CD14-positive monocyte (primary cell): ENCODE measurements around the gene SLC6A20. TPM values are rescaled to one million over a fixed set of nuclear protein-coding genes. Genes with fewer than 3 reads are reported as not detected.

Experiments
- DNase-seq, 3 donors: peaks; one replicate each; pipeline ENCODE4 v3.0.0-alpha.2; 2011 to 2022
- H2AFZ ChIP-seq: 2 replicates; pipeline ENCODE4 v1.6.0; 2012; ENCODE audit warnings: mild to moderate bottlenecking, low read depth, low read length, inconsistent platforms; ENCODE audit not compliant: insufficient read depth, poor library complexity, severe bottlenecking
- H3K27ac ChIP-seq, 2 donors: 1 replicate in 1 of 2; 2 replicates in 1 of 2; pipeline ENCODE4 v1.5.1; 2012 to 2013; ENCODE audit warnings: low read length in 2 of 2, control low read depth in 1 of 2, inconsistent platforms in 1 of 2, low read depth in 1 of 2, mild to moderate bottlenecking in 1 of 2
- H3K27me3 ChIP-seq, 2 donors: one replicate each; pipeline versions ENCODE4 v1.6.0 to v1.6.1; 2011 to 2013; ENCODE audit warnings: low read length in 2 of 2; ENCODE audit not compliant: control insufficient read depth in 2 of 2, insufficient read depth in 2 of 2
- H3K36me3 ChIP-seq, 2 donors: replicated peaks in 1 of 2; 1 replicate in 1 of 2; 2 replicates in 1 of 2; pipeline versions ENCODE4 v1.5.1 to v1.6.1; 2012 to 2013; ENCODE audit warnings: low read length in 2 of 2, control low read depth in 1 of 2, inconsistent platforms in 1 of 2, mild to moderate bottlenecking in 1 of 2; ENCODE audit not compliant: insufficient read depth in 2 of 2, control insufficient read depth in 1 of 2
- H3K4me1 ChIP-seq, 2 donors: 1 replicate in 1 of 2; 2 replicates in 1 of 2; pipeline versions ENCODE4 v1.5.1 to v1.6.1; 2012 to 2013; ENCODE audit warnings: low read length in 2 of 2, control low read depth in 1 of 2, inconsistent platforms in 1 of 2, mild to moderate bottlenecking in 1 of 2, moderate library complexity in 1 of 2; ENCODE audit not compliant: insufficient read depth in 2 of 2, control insufficient read depth in 1 of 2
- H3K4me2 ChIP-seq: replicated peaks from 2 replicates; pipeline ENCODE3; 2012; ENCODE audit warnings: low read length, moderate library complexity, mild to moderate bottlenecking; ENCODE audit not compliant: poor library complexity, severe bottlenecking; ENCODE audit errors: extremely low read depth
- H3K4me3 ChIP-seq, 3 experiments: fragments of 200-600 bp in 1 of 3; sonication (generic) in 1 of 3; replicated peaks in 1 of 3; 1 replicate in 2 of 3; 2 replicates in 1 of 3; pipeline ENCODE4 v1.5.1; 2011 to 2013; ENCODE audit warnings: low read length in 3 of 3, mild to moderate bottlenecking in 3 of 3, control low read depth in 2 of 3, low read depth in 2 of 3, inconsistent platforms in 1 of 3, moderate library complexity in 1 of 3
- H3K79me2 ChIP-seq: 2 replicates; pipeline ENCODE4 v1.6.0; 2012; ENCODE audit warnings: mild to moderate bottlenecking, control low read depth, inconsistent platforms, low read length, moderate library complexity; ENCODE audit not compliant: insufficient read depth
- H3K9ac ChIP-seq: 2 replicates; pipeline ENCODE4 v1.6.0; 2017; ENCODE audit warnings: low read length, mild to moderate bottlenecking; ENCODE audit not compliant: insufficient read depth, poor library complexity, severe bottlenecking
- H3K9me3 ChIP-seq, 2 donors: replicated peaks in 1 of 2; 1 replicate in 1 of 2; 2 replicates in 1 of 2; pipeline versions ENCODE4 v1.5.1 to v1.6.1; 2012 to 2013; ENCODE audit warnings: low read length in 2 of 2, control low read depth in 1 of 2; ENCODE audit not compliant: control insufficient read depth in 1 of 2, insufficient read depth in 1 of 2
- H4K20me1 ChIP-seq: 2 replicates; pipeline ENCODE4 v1.6.0; 2012; ENCODE audit warnings: mild to moderate bottlenecking, low read length, control low read depth, moderate library complexity; ENCODE audit not compliant: insufficient read depth
- H3K27ac Mint-ChIP-seq, 7 donors: one replicate each; pipeline ENCODE4 v1.8.0; 2020; ENCODE audit warnings: mild to moderate bottlenecking in 7 of 7, mixed read lengths in 7 of 7, moderate library complexity in 6 of 7, inconsistent platforms in 2 of 7
- H3K27me3 Mint-ChIP-seq, 3 donors: one replicate each; pipeline ENCODE4 v1.8.0; 2021 to 2022; ENCODE audit warnings: low read depth in 3 of 3, mild to moderate bottlenecking in 3 of 3, mixed read lengths in 3 of 3, moderate library complexity in 3 of 3, inconsistent platforms in 1 of 3
- H3K36me3 Mint-ChIP-seq, 2 donors: one replicate each; pipeline ENCODE4 v1.8.0; 2020; ENCODE audit warnings: mixed read lengths in 2 of 2, inconsistent platforms in 1 of 2, mild to moderate bottlenecking in 1 of 2
- H3K4me1 Mint-ChIP-seq: one replicate; pipeline ENCODE4 v1.8.0; 2020; ENCODE audit warnings: mild to moderate bottlenecking, mixed read lengths
- H3K4me3 Mint-ChIP-seq, 2 donors: one replicate each; pipeline ENCODE4 v1.8.0; 2020; ENCODE audit warnings: mild to moderate bottlenecking in 2 of 2, mixed read lengths in 2 of 2, moderate library complexity in 1 of 2
- H3K9me3 Mint-ChIP-seq, 7 donors: one replicate each; pipeline ENCODE4 v1.8.0; 2020 to 2022; ENCODE audit warnings: mixed read lengths in 7 of 7, mild to moderate bottlenecking in 6 of 7, moderate library complexity in 6 of 7, inconsistent platforms in 2 of 7
- WGBS: methylation state at CpG from one replicate; pipeline ENCODE4 v1.1.5; 2013; ENCODE audit warnings: missing lambda C conversion rate; ENCODE audit not compliant: insufficient coverage; 5-methylcytosine and 5-hydroxymethylcytosine counted together
- intact Hi-C, 2 donors: fragments of 100-400 bp; cut with micrococcal nuclease; formaldehyde crosslinking; loops; one replicate each; pipeline versions ENCODE4 v1.15.0 to v1.15.1; 2023
- polyA plus RNA-seq, 3 donors: library from polyadenylated mRNA; depleted of rRNA in 1 of 3; unstranded in 2 of 3; stranded (reverse) in 1 of 3; fragments of 300-500 nt in 2 of 3; fragments of >200 nt in 1 of 3; fragmentation: Illumina TruSeq in 2 of 3; gene quantifications; 1 replicate in 2 of 3; 2 replicates in 1 of 3; pipeline ENCODE4 v1.2.3, GENCODE V29; 2012 to 2021
- TF ChIP-seq, protein P1 (sequence below): fragments of 200-600 bp; IDR thresholded peaks from one replicate; pipeline ENCODE4 v1.8.0; 2022; ENCODE audit warnings: antibody characterized with exemption, mild to moderate bottlenecking

Gene SLC6A20
- polyA plus RNA-seq, 3 donors, result not detected

- DNase-seq, result no peak
- no peak overlapping the region for H3K4me3 ChIP-seq
- no peak overlapping the region for H3K4me2 ChIP-seq
- H3K4me3 Mint-ChIP-seq, result no peak overlapping the region
- H4K20me1 ChIP-seq, result no peaks in the 10 kb centered on the region
- no peak overlapping the region for H3K9ac ChIP-seq
- no peaks in the 10 kb centered on the region for H3K9me3 Mint-ChIP-seq
- no peaks in the 10 kb centered on the region for H3K9me3 ChIP-seq
- peaks cover 40 to 48% of the 10 kb centered on the region in 2 donors for H3K36me3 Mint-ChIP-seq
- H3K79me2 ChIP-seq, result no peaks in the 10 kb centered on the region
- no peaks in the 10 kb centered on the region for H3K4me1 Mint-ChIP-seq
- H3K4me1 ChIP-seq, result no peaks in the 10 kb centered on the region
- peaks cover 10 to 16% of the 10 kb centered on the region in 2 donors for H3K36me3 ChIP-seq
- TF ChIP-seq, protein P1, sequence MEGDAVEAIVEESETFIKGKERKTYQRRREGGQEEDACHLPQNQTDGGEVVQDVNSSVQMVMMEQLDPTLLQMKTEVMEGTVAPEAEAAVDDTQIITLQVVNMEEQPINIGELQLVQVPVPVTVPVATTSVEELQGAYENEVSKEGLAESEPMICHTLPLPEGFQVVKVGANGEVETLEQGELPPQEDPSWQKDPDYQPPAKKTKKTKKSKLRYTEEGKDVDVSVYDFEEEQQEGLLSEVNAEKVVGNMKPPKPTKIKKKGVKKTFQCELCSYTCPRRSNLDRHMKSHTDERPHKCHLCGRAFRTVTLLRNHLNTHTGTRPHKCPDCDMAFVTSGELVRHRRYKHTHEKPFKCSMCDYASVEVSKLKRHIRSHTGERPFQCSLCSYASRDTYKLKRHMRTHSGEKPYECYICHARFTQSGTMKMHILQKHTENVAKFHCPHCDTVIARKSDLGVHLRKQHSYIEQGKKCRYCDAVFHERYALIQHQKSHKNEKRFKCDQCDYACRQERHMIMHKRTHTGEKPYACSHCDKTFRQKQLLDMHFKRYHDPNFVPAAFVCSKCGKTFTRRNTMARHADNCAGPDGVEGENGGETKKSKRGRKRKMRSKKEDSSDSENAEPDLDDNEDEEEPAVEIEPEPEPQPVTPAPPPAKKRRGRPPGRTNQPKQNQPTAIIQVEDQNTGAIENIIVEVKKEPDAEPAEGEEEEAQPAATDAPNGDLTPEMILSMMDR, result no peak
- no peaks in the 10 kb centered on the region for H3K27me3 Mint-ChIP-seq
- no peak overlapping the region for H3K27ac ChIP-seq
- no peak overlapping the region for H3K27ac Mint-ChIP-seq
- H3K27me3 ChIP-seq, result no peaks in the 10 kb centered on the region
- H2AFZ ChIP-seq, result no peak overlapping the region
- intact Hi-C loops, result no loop called here
- WGBS, result 93% methylated on average over 4 of the region's 5 CpGs
Measured at GRCh38 chr3:45832699-45833098, 36.4 kb upstream of the SLC6A20 start.

DNA sequence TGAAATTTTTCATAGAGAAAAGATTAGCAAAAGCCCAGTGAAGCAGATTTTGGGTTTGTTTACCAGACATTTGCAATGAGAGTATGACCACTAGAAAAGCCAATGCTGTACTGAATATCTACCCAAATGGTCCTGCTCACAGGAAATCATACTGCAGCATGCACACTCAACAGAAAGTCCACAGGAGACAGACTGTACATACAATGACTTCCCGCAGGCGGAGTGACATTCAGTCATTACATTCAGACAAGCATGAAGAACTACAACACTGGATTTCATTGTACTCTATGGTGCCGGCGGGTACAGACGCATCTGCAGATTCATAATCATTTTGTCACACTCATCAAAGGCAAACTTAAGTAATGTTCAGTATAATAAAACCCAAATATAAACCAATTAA is 33.8 kb upstream of the SLC6A20 start:
- Mint-ChIP-seq H3K36me3 (peaks cover 33 to 44% of the 10 kb centered on the region in 2 donors), H3K4me1 (no peaks in the 10 kb centered on the region), H3K27me3 (no peaks in the 10 kb centered on the region), H3K4me3 (no peak overlapping the region), H3K9me3 (no peaks in the 10 kb centered on the region), H3K27ac (no peak overlapping the region)
- H3K36me3 ChIP-seq, result peaks cover 17 to 18% of the 10 kb centered on the region in 2 donors
- WGBS, result 100% methylated on average over 2 of the region's 5 CpGs
- TF ChIP-seq, protein P1, result no peak
- H3K4me2 ChIP-seq, result no peak overlapping the region
- no peaks in the 10 kb centered on the region for H3K4me1 ChIP-seq
- intact Hi-C loops, result no loop called here
- no peaks in the 10 kb centered on the region for H3K9me3 ChIP-seq
- no peaks in the 10 kb centered on the region for H4K20me1 ChIP-seq
- H3K79me2 ChIP-seq, result no peaks in the 10 kb centered on the region
- H3K4me3 ChIP-seq, result no peak overlapping the region
- H2AFZ ChIP-seq, result no peak overlapping the region
- no peak overlapping the region for H3K9ac ChIP-seq
- no peaks in the 10 kb centered on the region for H3K27me3 ChIP-seq
- no peak for DNase-seq
- H3K27ac ChIP-seq, result no peak overlapping the region
